ENCODE results near the gene UNC13D.

Gene UNC13D

GRCh38 chr17:75824666-75825065 is 19.5 kb downstream of the UNC13D start:
- no peak for TF ChIP-seq CTCF (IDR thresholded peaks at IDR 0.05; ENCODE audit: insufficient read depth, low read depth, low read length, missing control alignments)
- no peak for DNase-seq (ENCODE audit: low read depth)

GRCh38 chr17:75824050-75824552 is 20.1 kb downstream of the UNC13D start:
- TF ChIP-seq CTCF (IDR thresholded peaks at IDR 0.05; ENCODE audit: insufficient read depth, low read depth, low read length, missing control alignments), result no peak
- H3K4me3 ChIP-seq (ENCODE audit: low read length), result no peak overlapping the region
- DNase-seq (ENCODE audit: low read depth), result no peak

More at GRCh38 chr17:75824666-75825065, 19.5 kb downstream of the UNC13D start:
- H3K4me3 ChIP-seq (ENCODE audit: low read length), result no peak overlapping the region

GRCh38 chr17:75823257-75824041 is 20.8 kb downstream of the UNC13D start:
- TF ChIP-seq CTCF (IDR thresholded peaks at IDR 0.05; ENCODE audit: insufficient read depth, low read depth, low read length, missing control alignments), result no peak
- H3K4me3 ChIP-seq (ENCODE audit: low read length), result no peak overlapping the region
- no peak for DNase-seq (ENCODE audit: low read depth)

GRCh38 chr17:75822800-75823166 is 21.4 kb downstream of the UNC13D start:
- no peak for TF ChIP-seq CTCF (IDR thresholded peaks at IDR 0.05; ENCODE audit: insufficient read depth, low read depth, low read length, missing control alignments)
- no peak for DNase-seq (ENCODE audit: low read depth)
- no peak overlapping the region for H3K4me3 ChIP-seq (ENCODE audit: low read length)

- no peak for DNase-seq (ENCODE audit: low read depth)
These were observed 21.9 kb downstream of the UNC13D start for GRCh38 chr17:75822119-75822799.

GRCh38 chr17:75821552-75821951 is 22.7 kb downstream of the UNC13D start:
- no peak for TF ChIP-seq CTCF (IDR thresholded peaks at IDR 0.05; ENCODE audit: insufficient read depth, low read depth, low read length, missing control alignments)
- H3K4me3 ChIP-seq (ENCODE audit: low read length), result no peak overlapping the region
- DNase-seq (ENCODE audit: low read depth), result no peak

More at GRCh38 chr17:75822119-75822799, 21.9 kb downstream of the UNC13D start:
- H3K4me3 ChIP-seq (ENCODE audit: low read length), result no peak overlapping the region
- no peak for TF ChIP-seq CTCF (IDR thresholded peaks at IDR 0.05; ENCODE audit: insufficient read depth, low read depth, low read length, missing control alignments)

Measured in epithelial cell of esophagus (primary cell).